Hepatocyte (in vitro differentiated cells): ENCODE results near the gene EYS. TPM values are rescaled to one million over a fixed set of nuclear protein-coding genes. Genes with fewer than 3 reads are reported as not detected.

ENCODE experiments used
- DNase-seq: peaks from one replicate; pipeline ENCODE4 v3.0.0-alpha.2; 2016; ENCODE audit warnings: low spot score
- H2AFZ ChIP-seq: fragments of 200-600 bp; sonication (generic); 2 replicates; pipeline ENCODE4 v1.6.0; 2016; ENCODE audit warnings: antibody characterized with exemption, mild to moderate bottlenecking
- H3K27ac ChIP-seq: fragments of 200-600 bp; sonication (generic); 2 replicates; pipeline ENCODE4 v1.5.1; 2016; ENCODE audit warnings: mild to moderate bottlenecking
- H3K27me3 ChIP-seq: fragments of 200-600 bp; sonication (generic); 2 replicates; pipeline ENCODE4 v1.6.1; 2016
- H3K36me3 ChIP-seq: fragments of 200-600 bp; sonication (generic); replicated peaks from 2 replicates; pipeline ENCODE4 v1.5.1; 2016; ENCODE audit warnings: low read depth; ENCODE audit not compliant: insufficient read depth
- H3K4me1 ChIP-seq: fragments of 200-600 bp; sonication (generic); 2 replicates; pipeline ENCODE4 v1.5.1; 2016; ENCODE audit warnings: mild to moderate bottlenecking, moderate library complexity; ENCODE audit not compliant: insufficient read depth
- H3K4me2 ChIP-seq: fragments of 200-600 bp; sonication (generic); 2 replicates; pipeline ENCODE4 v1.6.0; 2016
- H3K4me3 ChIP-seq: fragments of 200-600 bp; sonication (generic); 2 replicates; pipeline ENCODE4 v1.5.1; 2016; ENCODE audit warnings: mild to moderate bottlenecking
- H3K79me2 ChIP-seq: fragments of 200-600 bp; sonication (generic); 2 replicates; pipeline ENCODE4 v1.6.0; 2017; ENCODE audit warnings: mild to moderate bottlenecking
- H3K9me2 ChIP-seq: fragments of 200-600 bp; sonication (generic); replicated peaks from 2 replicates; pipeline ENCODE4 v1.6.0; 2017; ENCODE audit warnings: mild to moderate bottlenecking; ENCODE audit not compliant: insufficient read depth
- H3K9me3 ChIP-seq: fragments of 200-600 bp; sonication (generic); 2 replicates; pipeline ENCODE4 v1.5.1; 2016; ENCODE audit warnings: low read depth, mild to moderate bottlenecking
- H4K20me1 ChIP-seq: fragments of 200-600 bp; sonication (generic); 2 replicates; pipeline ENCODE4 v1.6.0; 2016; ENCODE audit warnings: mild to moderate bottlenecking; ENCODE audit not compliant: insufficient read depth, poor library complexity, severe bottlenecking
- EZH2 ChIP-seq: fragments of 200-600 bp; sonication (generic); IDR thresholded peaks from 2 replicates; pipeline ENCODE4 v1.6.1; 2016; ENCODE audit warnings: antibody characterized with exemption, mild to moderate bottlenecking, borderline replicate concordance
- EZH2phosphoT487 ChIP-seq: fragments of 200-600 bp; sonication (generic); IDR thresholded peaks from one replicate; pipeline ENCODE4 v1.6.1; 2018; ENCODE audit warnings: antibody characterized with exemption, mild to moderate bottlenecking, low read depth, moderate library complexity; ENCODE audit not compliant: unreplicated experiment, severe bottlenecking
- WGBS: methylation state at CpG from one replicate; pipeline ENCODE4 v1.1.6; 2016; ENCODE audit warnings: low lambda C conversion rate; ENCODE audit errors: missing lambda C conversion rate; 5-methylcytosine and 5-hydroxymethylcytosine counted together
- polyA plus RNA-seq: library from polyadenylated mRNA; unstranded; fragments of >200 nt; fragmentation: Nextera tagmentation; extraction: Ambion mirVana; gene quantifications from 2 replicates; pipeline ENCODE4 v1.2.1, GENCODE V29; 2016
- total RNA-seq: library from RNA; depleted of rRNA; stranded (reverse); fragments of >200 nt; gene quantifications from 2 replicates; pipeline ENCODE4 v1.2.3, GENCODE V29; 2014
- TF ChIP-seq, protein P1 (sequence below): fragments of 200-600 bp; sonication (generic); IDR thresholded peaks from 2 replicates; pipeline ENCODE4 v1.5.1; 2016; ENCODE audit warnings: antibody characterized with exemption, mild to moderate bottlenecking; ENCODE audit not compliant: poor library complexity

Gene EYS
- total and polyA plus RNA-seq, 2 experiments from 2014 or later: 0.57 to 0.68 TPM

DNA sequence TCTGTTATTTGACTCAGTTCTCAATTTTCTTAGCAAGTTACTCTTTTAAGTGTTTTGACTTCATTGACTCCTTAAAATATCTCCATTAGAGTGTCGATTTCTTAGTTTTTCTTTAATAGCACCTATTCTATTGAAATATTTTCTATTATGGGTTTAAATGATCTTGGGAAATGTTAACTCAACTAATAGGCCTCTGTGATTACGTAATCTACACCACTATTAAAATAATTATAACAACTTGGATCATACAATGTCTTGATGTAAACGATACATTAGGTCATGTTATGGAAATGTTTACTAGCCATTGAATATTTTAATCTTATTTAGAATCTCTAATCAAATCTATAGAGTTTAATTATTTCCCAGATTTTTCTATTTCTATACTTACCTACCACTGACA lies 550.0 kb downstream of the EYS start:
- Histone ChIP-seq H3K9me3 (no peaks in the 10 kb centered on the region), H3K4me1 (no peaks in the 10 kb centered on the region), H3K27ac (no peak overlapping the region), H2AFZ (no peak overlapping the region), H3K36me3 (no peaks in the 10 kb centered on the region), H3K79me2 (no peaks in the 10 kb centered on the region), H3K27me3 (no peaks in the 10 kb centered on the region), H3K4me3 (no peak overlapping the region), H4K20me1 (no peaks in the 10 kb centered on the region), H3K4me2 (no peak overlapping the region), H3K9me2 (no peaks in the 10 kb centered on the region)
- no peak for DNase-seq
- WGBS: 59% methylated on average over 3 of the region's 3 CpGs
- TF ChIP-seq, protein P1, sequence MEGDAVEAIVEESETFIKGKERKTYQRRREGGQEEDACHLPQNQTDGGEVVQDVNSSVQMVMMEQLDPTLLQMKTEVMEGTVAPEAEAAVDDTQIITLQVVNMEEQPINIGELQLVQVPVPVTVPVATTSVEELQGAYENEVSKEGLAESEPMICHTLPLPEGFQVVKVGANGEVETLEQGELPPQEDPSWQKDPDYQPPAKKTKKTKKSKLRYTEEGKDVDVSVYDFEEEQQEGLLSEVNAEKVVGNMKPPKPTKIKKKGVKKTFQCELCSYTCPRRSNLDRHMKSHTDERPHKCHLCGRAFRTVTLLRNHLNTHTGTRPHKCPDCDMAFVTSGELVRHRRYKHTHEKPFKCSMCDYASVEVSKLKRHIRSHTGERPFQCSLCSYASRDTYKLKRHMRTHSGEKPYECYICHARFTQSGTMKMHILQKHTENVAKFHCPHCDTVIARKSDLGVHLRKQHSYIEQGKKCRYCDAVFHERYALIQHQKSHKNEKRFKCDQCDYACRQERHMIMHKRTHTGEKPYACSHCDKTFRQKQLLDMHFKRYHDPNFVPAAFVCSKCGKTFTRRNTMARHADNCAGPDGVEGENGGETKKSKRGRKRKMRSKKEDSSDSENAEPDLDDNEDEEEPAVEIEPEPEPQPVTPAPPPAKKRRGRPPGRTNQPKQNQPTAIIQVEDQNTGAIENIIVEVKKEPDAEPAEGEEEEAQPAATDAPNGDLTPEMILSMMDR: no peak
- TF ChIP-seq EZH2: no peak
- TF ChIP-seq EZH2phosphoT487: no peak

DNA sequence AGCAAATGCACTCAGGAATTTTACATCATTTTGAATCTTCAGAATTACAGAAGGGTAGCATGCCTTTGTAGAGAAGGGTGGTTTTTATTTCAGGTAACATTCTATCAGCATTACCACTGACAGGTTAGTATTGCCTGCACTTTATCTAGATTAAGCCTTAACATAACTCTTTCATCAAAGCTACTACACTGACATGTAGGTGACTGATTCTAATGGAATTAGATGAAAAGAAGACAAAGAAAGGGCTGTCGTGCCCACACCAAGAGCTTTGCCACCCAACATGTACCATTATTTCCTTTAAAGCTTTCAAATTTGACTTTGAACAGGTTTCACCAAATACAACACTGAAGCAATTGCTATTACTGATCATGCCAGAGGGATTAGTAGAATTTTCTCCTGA lies 551.9 kb downstream of the EYS start:
- TF ChIP-seq EZH2: no peak
- TF ChIP-seq, protein P1: no peak
- no peak for TF ChIP-seq EZH2phosphoT487

DNA sequence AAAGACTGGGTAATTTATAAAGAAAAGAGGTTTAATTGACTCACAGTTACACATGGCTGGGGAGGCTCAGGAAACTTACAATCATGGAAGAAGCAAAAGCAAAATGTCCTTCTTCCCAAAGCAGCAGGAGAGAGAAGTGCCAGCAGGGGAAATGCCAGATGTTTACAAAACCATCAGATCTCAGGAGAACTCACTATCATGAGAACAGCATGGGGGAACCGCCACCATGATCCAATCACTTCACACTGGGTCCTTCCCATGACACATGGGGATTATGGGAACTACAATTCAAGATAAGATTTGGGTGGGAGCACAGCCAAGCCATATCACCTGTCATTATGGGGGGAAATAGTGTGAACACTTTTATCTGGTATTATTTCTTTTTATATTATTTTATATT lies 557.2 kb downstream of the EYS start:
- 73% methylated on average over 1 of the region's 1 CpG for WGBS
- H4K20me1 ChIP-seq: no peaks in the 10 kb centered on the region

More for the DNA sequence above, 551.9 kb downstream of the EYS start:
- Histone ChIP-seq H3K4me1 (no peaks in the 10 kb centered on the region), H3K9me2 (no peaks in the 10 kb centered on the region), H2AFZ (no peak overlapping the region), H4K20me1 (no peaks in the 10 kb centered on the region), H3K79me2 (no peaks in the 10 kb centered on the region), H3K4me2 (no peak overlapping the region), H3K36me3 (no peaks in the 10 kb centered on the region), H3K27ac (no peak overlapping the region), H3K9me3 (no peaks in the 10 kb centered on the region), H3K4me3 (no peak overlapping the region), H3K27me3 (no peaks in the 10 kb centered on the region)
- no peak for DNase-seq
- WGBS: 65% methylated on average over 1 of the region's 1 CpG

More for the DNA sequence above, 557.2 kb downstream of the EYS start:
- no peak overlapping the region for H3K4me2 ChIP-seq
- H3K4me3 ChIP-seq: no peak overlapping the region
- H3K27me3 ChIP-seq: no peaks in the 10 kb centered on the region
- no peaks in the 10 kb centered on the region for H3K9me3 ChIP-seq
- no peaks in the 10 kb centered on the region for H3K36me3 ChIP-seq
- no peaks in the 10 kb centered on the region for H3K79me2 ChIP-seq
- no peak for DNase-seq
- no peaks in the 10 kb centered on the region for H3K9me2 ChIP-seq
- no peak for TF ChIP-seq EZH2
- no peak for TF ChIP-seq EZH2phosphoT487
- TF ChIP-seq, protein P1: no peak
- no peak overlapping the region for H2AFZ ChIP-seq
- no peaks in the 10 kb centered on the region for H3K4me1 ChIP-seq
- no peak overlapping the region for H3K27ac ChIP-seq
